AG04449 (cell line): ENCODE results near the gene CCDC171.
"Not testable (repeated sequence)": the region's sequence is repeated elsewhere in the genome, so short reads cannot be mapped to it uniquely, and the experiment has no call there.

Experiments used
- CTCF ChIA-PET: fragments of 350-600 bp; formaldehyde crosslinking; extraction: SDS; loops from one replicate; lab custom pipeline; 2021; ENCODE audit warnings: antibody characterized with exemption; lab: Yijun Ruan, JAX
- POLR2A ChIA-PET: fragments of 400-600, 350-600 bp; formaldehyde crosslinking; extraction: SDS; loops from one replicate; lab custom pipeline; 2020; ENCODE audit warnings: antibody characterized with exemption, inconsistent platforms; lab: Yijun Ruan, JAX
- DNase-seq: peaks from one replicate; pipeline ENCODE4 v3.0.0-alpha.2; 2010; ENCODE audit warnings: low read depth, low spot score
- H3K4me3 ChIP-seq: 2 replicates; pipeline ENCODE4 v1.5.1; 2011; ENCODE audit warnings: low read depth, mild to moderate bottlenecking, control low read depth, low read length
- CTCF ChIP-seq: IDR thresholded peaks from one replicate; pipeline ENCODE4 v1.5.1; 2011; ENCODE audit warnings: mild to moderate bottlenecking, moderate library complexity, low read length, control low read depth, inconsistent platforms; ENCODE audit not compliant: insufficient read depth; ENCODE audit errors: missing control alignments

The CCDC171 gene

DNA sequence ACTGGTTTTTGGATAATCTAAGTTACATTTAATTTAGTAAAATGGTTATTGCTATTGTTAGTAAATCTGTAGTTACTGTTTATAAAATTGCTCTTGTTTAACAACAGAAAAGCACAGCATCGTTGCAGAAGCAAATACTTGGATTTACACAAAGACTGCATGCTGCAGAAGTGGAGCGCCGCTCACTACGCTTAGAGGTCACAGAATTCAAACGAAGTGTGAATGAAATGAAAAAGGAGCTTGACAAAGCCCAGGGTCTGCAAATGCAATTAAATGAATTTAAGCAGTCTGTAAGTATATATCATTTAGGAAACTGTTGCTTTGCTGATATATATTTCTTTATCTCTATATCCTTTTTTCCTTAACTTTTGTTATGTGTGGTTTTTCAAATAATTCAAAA, 226.0 kb downstream of the CCDC171 start:
- CTCF ChIA-PET: no interaction called here
- H3K4me3 ChIP-seq: no peak overlapping the region
- POLR2A ChIA-PET: no interaction called here
- no peak for TF ChIP-seq CTCF
- no peak for DNase-seq

DNA sequence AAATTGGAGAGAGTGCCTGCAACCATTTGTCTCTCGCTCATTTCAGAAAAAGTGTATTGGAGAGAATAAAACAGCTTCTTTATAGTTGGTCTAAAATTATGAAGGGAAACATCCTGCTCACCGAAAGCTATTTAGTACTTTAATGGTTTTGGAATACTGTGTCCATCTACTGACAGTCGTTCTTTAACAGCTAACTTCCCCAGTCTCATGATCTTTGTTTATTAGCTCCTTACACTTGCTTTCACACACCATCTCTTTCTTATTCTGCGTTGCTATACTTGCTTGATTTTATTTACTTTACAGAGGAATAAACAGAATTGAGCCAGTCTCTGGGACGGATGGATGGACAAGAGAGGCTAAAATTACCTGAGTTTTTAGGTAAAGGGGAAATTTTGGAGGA, 229.3 kb downstream of the CCDC171 start:
- TF ChIP-seq CTCF: no peak
- ChIA-PET POLR2A (no interaction called here), CTCF (no interaction called here)
- no peak overlapping the region for H3K4me3 ChIP-seq
- DNase-seq: no peak

DNA sequence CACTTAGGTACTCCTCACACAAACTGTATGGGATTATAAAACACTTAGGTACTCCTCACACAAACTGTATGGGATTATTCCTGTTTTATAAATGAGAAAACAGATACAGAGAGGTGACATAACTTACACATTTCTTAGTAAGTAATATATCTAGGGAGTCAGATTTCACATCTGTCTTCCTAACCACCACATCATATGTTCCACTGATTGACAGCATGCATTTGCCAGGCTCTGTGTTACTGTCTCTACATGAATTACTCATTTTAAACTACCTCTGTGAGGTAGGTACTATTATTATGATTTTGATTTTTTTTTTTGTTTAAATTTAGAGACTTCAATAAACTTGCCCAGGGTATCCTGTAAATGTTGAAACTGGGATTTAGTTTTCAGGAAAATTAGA, 232.7 kb downstream of the CCDC171 start:
- no peak for DNase-seq
- POLR2A ChIA-PET: no interaction called here
- CTCF ChIA-PET: no interaction called here
- no peak overlapping the region for H3K4me3 ChIP-seq
- TF ChIP-seq CTCF: no peak

DNA sequence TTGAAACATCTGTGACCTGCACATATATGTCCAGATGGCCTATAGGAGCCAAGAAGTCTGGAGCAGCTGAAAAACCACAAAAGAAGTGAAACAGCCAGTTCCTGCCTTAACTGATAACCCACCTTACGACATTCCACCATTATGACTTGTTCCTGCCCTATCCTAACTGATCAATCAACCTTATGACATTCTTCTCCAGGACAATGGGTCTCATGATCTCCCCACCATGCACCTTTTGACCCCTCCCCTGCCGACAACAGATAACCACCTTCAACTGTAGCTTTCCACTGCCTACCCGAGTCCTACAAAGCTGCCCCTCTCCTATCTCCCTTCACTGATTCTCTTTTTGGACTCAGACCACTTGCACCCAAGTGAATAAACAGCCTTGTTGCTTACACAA, 233.8 kb downstream of the CCDC171 start:
- no peak for DNase-seq

DNA sequence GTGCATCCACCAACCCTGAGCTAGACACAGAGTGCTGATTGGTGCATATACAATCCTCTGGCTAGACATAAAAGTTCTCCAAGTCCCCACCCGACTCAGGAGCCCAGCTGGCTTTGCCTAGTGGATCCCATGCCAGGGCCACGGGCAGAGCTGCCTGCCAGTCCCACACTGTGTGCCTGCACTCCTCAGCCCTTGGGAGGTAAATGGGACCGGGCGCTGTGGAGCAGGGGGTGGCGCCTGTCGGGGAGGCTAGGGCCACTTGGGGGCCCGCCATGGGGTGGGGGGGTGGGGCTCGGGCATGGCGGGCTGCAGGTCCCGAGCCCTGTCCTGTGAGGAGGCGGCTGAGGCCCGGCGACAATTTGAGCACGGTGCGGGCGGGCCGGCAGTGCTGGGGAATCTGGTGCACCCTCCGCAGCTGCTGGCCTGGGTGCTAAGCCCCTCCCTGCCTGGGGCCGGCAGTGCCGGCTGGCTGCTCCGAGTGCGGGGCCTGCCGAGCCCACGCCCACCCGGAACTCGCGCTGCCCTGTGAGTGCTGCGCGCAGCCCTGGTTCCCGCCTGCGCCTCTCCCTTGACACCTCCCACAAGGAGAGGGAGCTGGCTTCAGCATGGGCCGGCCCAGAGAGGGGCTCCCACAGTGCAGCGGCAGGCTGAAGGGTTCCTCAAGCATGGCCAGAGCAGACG, 257.5 kb downstream of the CCDC171 start:
- CTCF ChIA-PET, POLR2A ChIA-PET, DNase-seq, H3K4me3 ChIP-seq: not testable (repeated sequence)

More for the DNA sequence above, 233.8 kb downstream of the CCDC171 start:
- CTCF ChIA-PET: no interaction called here
- POLR2A ChIA-PET: no interaction called here
- no peak for TF ChIP-seq CTCF
- no peak overlapping the region for H3K4me3 ChIP-seq

DNA sequence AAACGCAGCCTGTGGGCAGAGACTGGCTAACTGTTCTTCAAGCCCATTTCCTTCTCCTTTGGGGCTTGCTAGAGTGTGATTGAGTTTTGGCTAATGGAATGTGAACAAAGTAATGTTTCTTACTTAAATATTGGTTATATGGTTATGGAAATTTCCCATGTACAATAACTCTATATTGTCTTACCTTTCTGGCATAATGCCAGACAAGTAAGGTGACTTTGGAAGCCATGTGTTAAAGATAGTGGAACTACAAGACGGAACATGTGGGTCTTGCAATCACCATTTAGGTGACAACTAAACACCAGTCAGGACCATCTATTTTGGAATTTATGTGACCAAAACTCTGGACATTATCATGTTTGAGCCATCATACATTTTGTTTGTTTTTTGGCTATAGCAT, 260.2 kb downstream of the CCDC171 start:
- ChIA-PET CTCF (no interaction called here), POLR2A (no interaction called here)
- DNase-seq: no peak
- no peak for TF ChIP-seq CTCF
- H3K4me3 ChIP-seq: no peak overlapping the region

- ChIA-PET POLR2A (no interaction called here), CTCF (no interaction called here)
- DNase-seq: no peak
- H3K4me3 ChIP-seq: no peak overlapping the region
- TF ChIP-seq CTCF: no peak
These were observed 271.5 kb downstream of the CCDC171 start for GRCh38 chr9:15824310-15824709.
